T follicular helper cell (primary cell): ENCODE data around the gene STH.
"Not testable (repeated sequence)": the region's sequence is repeated elsewhere in the genome, so short reads cannot be mapped to it uniquely, and the experiment has no call there.

ENCODE experiments used
- DNase-seq: peaks from one replicate; pipeline ENCODE4 v3.0.0-alpha.2; 2020; ENCODE audit warnings: low read depth
- total RNA-seq, 2 experiments: gene quantifications; one replicate each; lab custom pipeline; 2026; lab: John Stamatoyannopoulos, UW

The STH gene, protein sequence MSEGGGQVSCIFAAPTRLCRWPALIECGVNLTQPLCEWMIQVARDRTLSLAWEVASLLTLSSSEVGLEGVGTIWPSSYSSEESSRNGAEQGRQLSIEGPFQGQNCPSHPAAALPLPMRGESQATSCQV
- total RNA-seq: 0 to 0.04 reads per million in 2 experiments

DNA sequence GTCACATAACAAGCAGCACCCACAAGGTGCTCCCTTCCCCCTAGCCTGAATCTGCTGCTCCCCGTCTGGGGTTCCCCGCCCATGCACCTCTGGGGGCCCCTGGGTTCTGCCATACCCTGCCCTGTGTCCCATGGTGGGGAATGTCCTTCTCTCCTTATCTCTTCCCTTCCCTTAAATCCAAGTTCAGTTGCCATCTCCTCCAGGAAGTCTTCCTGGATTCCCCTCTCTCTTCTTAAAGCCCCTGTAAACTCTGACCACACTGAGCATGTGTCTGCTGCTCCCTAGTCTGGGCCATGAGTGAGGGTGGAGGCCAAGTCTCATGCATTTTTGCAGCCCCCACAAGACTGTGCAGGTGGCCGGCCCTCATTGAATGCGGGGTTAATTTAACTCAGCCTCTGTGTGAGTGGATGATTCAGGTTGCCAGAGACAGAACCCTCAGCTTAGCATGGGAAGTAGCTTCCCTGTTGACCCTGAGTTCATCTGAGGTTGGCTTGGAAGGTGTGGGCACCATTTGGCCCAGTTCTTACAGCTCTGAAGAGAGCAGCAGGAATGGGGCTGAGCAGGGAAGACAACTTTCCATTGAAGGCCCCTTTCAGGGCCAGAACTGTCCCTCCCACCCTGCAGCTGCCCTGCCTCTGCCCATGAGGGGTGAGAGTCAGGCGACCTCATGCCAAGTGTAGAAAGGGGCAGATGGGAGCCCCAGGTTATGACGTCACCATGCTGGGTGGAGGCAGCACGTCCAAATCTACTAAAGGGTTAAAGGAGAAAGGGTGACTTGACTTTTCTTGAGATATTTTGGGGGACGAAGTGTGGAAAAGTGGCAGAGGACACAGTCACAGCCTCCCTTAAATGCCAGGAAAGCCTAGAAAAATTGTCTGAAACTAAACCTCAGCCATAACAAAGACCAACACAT lies at the start of gene STH:
STH (plus strand) TSS at position 264 of the 913 bp plus-strand sequence; CDS start at position 294, 30 bp downstream.
- no peak for DNase-seq

DNA sequence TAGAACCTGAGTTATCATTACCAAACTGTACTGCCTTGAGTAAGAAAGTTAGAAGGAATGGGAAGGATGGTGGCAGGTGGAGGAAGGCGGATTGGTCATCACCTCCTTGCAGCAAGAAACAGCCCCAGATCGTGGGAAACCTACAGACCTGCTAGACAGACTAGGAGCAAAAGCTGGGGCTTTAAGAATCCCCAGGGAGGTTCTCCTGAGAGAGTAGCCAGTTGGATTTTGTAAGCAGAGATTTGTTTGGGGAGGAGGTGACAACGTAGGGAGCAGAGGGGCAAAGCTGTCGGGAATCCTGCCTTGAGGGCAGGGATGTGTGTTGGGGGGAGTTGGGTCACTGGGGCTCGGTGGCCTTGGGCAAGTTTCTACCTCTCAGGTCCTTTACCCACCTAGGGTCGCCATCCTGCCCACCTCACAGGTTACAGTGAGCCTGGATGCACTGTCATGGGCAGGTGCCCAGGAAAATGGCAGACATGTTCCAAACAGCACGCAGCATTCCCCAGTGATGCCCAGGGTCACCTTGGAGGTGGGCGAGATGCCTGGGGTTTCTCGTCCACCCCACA lies 49.2 kb upstream of the STH start:
- DNase-seq: no peak

DNA sequence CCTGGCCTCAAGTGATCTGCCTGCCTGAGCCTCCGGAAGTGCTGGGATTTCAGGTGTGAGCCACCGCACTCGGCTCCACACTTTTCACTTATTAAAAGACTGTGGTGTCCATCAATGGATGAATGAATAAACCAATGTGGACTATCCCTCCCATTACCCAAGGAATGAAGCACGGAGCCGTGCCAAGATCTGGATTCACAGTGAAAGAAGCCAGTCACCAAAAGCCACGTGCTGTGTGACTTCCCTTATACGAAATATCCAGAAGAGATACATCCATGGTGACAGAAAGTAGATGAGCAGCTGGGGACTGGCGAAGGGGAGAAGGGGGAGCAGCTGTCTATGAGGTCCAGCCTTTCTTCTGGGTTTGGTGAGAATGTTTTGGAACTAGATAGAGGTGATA lies 48.2 kb upstream of the STH start:
- no peak for DNase-seq

DNA sequence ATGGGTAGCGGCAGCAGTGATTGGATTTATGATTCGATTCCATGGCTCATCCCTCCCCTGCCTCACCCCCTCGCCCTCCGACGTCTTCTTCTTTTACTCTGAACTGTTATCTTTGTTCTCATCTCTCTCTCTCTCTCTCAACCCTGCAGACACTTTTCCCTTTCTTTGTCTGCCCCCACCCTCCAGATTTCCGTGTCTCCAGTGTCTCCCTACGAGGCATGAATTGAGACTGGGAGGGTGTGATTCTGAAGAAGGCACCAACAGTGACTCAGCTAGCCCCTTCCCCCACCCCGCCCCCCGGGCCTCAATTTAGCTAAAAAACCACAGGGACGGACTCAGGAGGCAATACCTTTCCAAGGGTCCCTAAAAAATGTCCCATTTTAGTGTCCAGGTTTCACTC lies 47.6 kb upstream of the STH start:
- no peak for DNase-seq

DNA sequence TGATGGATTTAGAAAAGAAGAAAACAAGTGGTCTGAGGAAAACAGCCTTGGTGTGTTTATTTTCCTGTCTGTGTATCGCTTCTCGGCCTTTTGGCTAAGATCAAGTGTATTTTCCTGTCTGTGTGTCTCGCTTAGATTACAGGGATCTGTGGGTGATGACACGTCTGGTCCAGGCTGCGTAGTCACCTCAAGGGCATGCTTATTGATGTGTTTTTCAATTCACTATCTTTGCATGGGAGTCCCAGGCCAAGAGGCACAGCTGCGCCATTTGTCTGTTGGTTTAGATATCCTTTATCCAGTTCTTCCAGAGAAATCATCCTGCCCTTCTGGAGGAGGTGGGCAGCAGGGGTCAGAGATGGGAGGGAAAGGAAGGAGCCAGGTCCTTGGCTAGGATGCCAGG lies 47.1 kb upstream of the STH start:
- no peak for DNase-seq

DNA sequence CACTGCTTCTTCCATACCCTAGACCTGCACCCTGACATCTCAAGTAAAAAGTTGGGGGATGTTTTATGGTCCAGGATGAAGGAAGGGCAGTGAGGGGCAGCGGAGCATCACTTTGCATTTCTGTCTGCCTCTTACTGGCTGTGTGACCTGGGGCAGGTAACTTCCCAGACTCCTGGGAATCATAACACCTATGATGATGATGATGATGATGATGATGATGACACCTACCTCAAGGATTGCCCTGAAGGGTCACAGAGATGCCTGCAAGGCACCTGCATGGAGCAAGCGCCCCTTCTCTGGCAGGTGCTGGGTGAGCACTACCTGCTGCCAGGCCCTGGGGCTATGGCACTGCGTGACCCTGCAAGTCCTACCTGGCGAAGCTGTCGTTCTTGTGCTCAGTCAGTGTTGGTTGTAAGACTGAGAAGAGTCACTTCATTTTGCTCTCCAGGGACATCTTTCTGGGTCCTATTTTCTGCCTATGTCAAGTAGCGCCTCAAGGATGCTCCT lies 46.2 kb upstream of the STH start:
- DNase-seq: no peak

DNA sequence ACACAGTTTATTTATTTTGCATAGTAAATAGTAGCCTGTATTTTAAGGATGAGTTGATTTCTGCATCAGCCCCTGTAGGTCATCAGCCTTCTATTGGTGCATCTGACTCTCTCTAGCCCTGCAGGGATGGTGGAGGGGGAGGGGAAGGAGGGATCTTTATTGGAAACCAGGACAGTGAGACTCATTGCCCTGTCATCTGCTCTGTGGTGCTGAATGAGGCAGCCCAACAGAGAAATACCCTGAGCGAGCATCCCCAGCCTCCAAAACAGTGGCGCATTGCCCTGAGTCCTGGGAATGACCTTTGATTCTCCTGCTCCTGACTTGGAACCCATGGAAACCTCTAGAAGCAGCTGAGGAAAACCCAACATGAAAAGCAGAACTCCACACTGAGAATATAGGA lies 45.5 kb upstream of the STH start:
- no peak for DNase-seq

DNA sequence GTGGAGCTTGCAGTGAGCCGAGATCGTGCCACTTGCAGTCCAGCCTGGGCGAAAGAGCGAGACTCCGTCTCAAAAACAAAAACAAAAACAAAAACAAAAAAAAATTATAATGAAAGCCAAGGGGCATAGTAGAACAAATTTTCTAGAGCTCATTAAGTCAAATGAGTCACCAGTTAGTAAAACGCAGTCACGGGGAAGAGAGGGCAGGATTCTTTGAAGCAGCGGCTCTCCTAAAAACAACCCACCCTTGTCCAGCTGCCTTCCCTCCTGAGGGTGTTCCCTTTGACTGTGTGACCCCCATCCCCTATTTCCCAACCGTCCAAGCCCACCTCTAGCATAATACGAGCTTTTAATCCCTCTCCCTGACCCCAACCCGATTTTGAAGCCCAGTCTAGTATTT lies 44.1 kb upstream of the STH start:
- no peak for DNase-seq

DNA sequence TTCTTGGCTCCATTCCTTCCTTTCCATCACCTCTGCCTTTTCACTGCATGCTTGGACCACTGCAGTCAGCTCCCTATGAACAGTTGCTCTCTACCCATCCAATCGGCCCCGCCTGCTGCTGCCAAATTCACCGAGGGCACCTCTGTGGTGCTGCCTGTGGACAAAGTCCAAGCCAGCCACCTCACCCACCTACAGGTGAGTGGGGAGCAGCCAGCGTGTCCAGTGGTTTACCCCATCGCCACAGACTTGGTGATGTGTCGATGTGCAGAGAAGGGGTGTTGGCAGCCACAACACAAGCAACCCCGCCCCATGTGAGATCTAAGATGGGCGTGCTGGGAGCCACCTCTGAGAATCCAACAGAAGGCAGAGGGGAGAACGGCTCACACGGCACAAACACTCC lies 43.7 kb upstream of the STH start:
- no peak for DNase-seq

DNA sequence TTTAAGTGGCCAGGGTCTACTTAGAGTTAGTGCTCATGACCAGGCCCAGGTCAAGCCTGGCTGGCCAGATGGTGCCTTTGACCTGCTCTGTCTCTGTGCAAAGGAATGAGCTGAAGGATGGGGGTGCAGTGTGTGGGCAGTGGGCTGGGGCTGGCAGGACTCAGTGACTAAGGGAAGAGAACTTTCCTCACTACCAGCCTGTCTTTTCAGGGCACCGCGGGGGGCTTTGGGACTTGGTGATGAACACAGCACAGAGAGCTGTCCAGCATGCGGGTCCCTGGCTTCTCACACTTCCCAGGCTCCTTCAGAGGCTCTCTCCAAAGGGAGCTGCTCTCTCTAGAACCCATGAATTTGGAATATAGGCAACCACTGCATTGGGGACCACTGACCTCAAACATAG lies 43.0 kb upstream of the STH start:
- DNase-seq: no peak

DNA sequence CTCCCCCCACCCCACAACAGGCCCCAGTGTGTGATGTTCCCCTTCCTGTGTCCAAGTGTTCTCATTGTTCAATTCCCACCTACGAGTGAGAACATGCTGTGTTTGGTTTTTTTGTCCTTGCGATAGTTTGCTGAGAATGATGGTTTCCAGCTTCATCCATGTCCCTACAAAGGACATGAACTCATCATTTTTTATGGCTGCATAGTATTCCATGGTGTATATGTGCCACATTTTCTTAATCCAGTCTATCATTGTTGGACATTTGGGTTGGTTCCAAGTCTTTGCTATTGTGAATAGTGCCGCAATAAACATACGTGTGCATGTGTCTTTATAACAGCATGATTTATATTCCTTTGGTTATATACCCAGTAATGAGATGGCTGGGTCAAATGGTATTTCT lies 42.3 kb upstream of the STH start:
- DNase-seq: not testable (repeated sequence)

DNA sequence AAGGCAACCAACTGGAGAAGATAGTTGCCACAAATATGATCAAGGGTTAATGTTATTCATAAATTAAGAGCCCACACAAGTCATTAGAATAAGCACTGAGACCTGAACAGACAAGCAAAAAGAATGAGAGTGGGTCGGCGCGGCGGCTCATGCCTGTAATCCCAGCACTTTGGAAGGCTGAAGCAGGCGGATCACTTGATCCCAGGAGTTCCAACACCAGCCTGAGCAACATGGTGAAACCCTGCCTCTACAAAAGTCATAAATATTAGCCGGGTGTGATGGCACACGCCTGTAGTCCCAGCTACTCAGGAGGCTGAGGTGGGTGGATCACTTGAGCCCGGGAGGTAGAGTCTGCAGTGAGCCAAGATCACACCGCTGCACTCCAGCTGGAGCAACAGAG lies 40.7 kb upstream of the STH start:
- no peak for DNase-seq

DNA sequence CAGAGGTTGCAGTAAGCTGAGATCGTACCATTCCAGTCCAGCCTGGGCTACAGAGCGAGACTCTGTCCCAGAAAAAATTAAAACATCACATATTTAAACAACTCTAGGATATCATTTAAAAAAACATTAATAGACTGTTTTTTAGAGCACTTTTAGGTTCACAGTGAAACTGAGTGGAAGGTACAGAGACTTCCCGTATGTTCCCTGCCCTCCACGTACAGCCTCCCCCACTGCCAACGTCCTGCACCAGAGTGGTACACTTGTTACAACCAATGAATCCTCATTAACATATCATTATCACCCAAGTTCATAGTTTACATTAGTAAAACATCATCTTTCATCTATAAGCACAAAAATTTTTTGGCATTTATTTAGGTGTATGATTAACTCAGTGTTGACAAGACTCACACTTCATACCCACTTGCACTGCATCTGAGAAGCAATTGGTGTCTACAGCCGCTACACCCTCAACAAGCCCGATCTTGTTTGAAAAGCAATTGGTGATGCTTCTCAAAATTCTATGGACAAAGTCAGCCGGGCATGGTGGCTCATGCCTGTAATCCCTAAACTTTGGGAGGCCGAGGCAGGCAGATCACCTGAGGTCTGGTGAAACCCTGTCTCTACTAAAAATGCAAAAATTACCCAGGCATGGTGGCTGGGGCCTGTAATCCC lies 39.9 kb upstream of the STH start:
- no peak for DNase-seq

DNA sequence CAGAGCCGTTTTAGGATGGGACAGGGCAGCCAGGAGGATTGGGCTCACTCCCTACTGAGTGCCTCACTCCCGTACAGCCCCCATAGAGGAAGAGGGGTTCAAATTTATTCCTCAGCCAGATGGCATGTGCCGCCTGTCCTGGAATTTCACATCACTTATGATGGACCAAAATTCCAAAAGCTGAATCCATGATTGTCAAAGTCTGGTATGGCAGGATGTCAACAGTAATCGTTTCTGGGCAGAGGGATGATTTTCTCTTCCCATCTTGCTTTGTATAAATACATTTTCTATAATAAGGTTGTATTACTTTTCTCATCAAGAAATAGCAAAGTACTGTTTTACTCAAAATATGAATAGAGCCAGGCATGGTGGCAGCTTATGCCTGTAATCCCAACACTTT lies 38.7 kb upstream of the STH start:
- DNase-seq: no peak

DNA sequence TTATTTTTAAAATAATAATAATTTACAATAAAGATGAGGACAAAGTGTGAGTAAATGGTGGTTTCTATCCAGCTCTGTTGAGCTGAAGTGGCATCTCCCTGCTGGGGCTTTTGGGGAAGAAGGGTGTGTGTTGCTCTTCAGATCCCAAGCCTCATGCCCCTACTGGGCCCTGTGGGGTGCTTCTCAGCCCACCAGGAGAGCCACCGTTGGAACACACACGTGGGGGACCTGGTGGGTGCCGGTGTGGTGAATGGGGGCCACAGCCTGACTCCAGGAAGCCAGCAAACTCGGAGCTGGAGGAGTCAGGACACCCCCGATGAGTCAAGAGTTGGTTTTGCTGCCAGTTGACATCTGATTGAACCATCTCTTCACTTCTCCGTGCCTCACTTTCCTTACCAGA lies 37.8 kb upstream of the STH start:
- no peak for DNase-seq

DNA sequence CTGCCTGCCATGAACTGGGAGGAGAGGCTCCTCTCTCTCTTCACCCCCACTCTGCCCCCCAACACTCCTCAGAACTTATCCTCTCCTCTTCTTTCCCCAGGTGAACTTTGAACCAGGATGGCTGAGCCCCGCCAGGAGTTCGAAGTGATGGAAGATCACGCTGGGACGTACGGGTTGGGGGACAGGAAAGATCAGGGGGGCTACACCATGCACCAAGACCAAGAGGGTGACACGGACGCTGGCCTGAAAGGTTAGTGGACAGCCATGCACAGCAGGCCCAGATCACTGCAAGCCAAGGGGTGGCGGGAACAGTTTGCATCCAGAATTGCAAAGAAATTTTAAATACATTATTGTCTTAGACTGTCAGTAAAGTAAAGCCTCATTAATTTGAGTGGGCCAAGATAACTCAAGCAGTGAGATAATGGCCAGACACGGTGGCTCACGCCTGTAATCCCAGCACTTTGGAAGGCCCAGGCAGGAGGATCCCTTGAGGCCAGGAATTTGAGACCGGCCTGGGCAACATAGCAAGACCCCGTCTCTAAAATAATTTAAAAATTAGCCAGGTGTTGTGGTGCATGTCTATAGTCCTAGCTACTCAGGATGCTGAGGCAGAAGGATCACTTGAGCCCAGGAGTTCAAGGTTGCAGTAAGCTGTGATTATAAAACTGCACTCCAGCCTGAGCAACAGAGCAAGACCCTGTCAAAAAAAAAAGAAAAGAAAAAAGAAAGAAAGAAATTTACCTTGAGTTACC lies 36.7 kb upstream of the STH start:
- DNase-seq: no peak

DNA sequence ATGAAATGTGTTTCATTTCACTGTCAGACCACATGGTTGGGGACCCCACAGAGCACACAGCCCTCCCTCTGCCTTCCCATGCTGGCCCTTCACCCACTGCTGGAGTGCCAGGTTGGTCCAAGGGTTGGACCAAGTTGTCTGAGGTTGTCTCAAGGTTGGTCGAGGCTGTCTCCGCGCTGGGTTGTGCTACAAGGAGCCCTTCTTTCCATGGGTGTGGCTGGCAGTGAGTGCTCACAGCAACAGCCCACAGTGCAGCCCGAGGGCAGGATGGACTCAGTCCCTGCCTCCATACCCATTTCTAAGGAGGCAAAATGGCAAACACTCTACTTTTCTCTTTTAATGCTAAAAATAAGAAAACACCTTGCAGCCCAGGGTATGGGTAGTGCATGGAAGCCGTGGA lies 35.8 kb upstream of the STH start:
- DNase-seq: no peak

DNA sequence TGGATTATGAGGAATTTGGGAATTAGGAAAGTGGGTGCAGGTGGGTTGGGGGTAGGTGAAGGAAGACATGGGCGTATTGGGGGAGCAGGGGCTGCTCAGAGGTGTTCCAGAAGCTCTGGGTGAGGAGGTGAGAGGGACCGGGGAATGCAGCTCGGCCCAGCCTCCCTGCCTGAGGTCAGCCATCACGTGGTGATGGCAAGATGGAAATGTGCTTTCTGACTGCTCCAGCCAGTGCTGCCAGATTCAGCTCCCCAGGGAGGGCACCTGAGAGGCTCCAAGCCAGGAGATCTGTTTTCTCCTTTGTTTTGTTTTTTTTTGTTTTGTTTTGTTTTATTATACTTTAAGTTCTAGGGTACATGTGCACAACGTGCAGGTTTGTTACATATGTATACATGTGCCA lies 35.2 kb upstream of the STH start:
- no peak for DNase-seq

DNA sequence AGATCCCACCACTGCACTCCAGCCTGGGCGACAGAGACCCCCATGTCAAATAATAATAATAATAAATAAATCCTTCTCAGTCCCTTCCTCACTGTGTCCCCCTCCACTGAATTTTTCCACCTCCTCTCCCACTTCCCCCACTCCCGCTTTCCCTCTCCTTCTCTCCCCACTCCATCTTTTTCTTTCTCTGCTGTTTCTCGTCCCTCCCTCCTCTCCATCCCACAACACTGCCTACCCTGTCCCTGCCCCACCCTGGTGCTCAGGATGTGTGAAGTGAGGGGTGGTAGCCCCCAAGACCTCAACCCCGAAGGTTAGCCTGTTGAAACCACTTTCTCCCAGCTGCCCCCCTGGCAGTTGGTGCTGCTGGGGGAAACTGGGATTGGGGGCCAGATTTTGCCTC lies 34.4 kb upstream of the STH start:
- no peak for DNase-seq

DNA sequence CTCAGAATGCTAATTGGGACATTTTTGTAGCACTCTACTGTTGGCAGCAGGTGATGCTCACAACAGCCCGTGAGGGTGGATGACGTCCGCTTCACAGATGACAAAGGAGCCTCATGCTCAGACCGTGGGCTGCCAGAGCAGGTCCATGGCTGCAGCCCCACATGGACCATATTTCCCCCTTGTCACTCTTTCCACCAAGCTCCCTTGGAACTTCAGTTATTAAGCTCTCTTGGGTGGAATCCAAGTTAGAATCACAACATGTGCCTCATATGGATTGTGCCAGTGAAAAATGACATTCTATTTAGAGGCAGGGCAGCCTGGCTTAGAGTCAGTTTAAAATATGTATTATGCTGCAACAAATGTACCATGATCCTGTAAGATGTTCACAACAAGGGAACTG lies 33.2 kb upstream of the STH start:
- DNase-seq: no peak

DNA sequence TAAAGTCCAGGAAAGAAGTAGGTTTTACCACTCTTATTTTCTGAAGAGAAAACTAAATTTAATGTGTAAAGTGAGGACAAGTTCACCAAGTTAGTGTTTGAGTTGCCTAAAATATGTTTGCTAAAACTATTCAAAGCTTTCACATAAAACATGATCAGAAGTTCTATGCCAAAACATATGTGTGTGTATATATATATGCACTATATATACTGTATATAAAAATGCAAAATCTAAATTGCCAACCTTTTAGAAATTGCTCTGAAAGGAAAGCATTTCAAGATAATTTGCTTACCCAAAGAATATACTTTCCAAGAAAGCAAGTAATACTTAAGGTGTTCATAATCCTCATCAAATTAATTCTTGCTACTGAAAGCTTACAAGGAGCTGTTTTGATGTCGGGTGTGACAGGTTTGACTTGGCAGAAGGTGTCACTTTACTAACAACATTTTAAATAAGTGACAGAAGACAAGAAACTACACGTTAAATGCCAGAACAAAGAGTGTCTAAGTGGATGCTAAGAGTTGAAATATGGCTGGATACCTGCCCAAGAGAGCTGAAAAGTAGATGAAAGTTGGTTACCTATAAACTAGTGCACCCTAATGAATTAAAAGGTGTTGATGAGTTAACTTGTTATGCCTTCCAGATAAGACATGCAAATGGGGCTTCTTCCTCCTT lies 32.3 kb upstream of the STH start:
- no peak for DNase-seq
